NCI-H524 (cell line): ENCODE measurements around the gene PTGER4.
"Not testable (repeated sequence)": the region's sequence is repeated elsewhere in the genome, so short reads cannot be mapped to it uniquely, and the experiment has no call there.

Experiments used
- DNase-seq, 2 experiments: peaks; one replicate each; lab custom pipeline; 2025; lab: John Stamatoyannopoulos, UW

The PTGER4 gene

DNA sequence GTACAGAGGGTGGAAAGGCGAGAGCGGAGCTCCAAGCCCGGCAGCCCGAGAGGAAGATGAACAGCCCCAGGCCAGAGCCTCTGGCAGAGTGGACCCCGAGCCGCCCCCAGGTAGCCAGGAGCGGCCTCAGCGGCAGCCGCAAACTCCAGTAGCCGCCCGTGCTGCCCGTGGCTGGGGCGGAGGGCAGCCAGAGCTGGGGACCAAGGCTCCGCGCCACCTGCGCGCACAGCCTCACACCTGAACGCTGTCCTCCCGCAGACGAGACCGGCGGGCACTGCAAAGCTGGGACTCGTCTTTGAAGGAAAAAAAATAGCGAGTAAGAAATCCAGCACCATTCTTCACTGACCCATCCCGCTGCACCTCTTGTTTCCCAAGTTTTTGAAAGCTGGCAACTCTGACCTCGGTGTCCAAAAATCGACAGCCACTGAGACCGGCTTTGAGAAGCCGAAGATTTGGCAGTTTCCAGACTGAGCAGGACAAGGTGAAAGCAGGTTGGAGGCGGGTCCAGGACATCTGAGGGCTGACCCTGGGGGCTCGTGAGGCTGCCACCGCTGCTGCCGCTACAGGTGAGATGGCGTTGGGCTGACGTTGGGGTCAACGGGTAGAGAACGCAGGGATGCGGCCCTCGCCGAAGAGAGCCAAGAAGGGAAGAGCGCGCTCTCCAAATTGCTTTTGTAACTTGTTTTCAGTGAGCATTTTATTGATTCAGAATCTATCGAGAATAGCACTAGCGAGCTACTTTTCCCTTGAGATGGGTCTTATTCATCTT, at the start of gene PTGER4:
TSS of gene PTGER4 (plus strand) at position 3 of the 769 bp plus-strand sequence. CDS start 1,079 bp downstream, outside the sequence.
- DNase-seq = no peak

DNA sequence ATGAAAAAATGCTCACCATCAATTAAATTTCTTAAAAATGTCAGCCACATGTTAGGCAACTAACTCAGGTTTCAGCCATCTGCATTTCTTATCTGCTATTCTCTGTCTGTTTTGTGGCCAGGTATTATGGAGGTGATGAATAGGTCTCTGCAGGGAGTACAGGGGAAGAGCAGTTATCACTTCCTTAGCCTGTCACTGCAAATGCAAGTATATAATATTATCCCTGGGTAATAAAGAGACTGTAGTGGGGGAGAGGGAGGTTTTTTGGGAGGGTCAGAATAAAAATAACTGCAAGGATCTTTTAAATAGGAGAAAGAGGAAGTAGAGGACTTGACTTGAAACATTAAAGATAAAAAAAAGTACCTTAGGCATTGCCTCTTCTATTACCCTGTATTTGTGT, 49.6 kb upstream of the PTGER4 start:
- no peak for DNase-seq

DNA sequence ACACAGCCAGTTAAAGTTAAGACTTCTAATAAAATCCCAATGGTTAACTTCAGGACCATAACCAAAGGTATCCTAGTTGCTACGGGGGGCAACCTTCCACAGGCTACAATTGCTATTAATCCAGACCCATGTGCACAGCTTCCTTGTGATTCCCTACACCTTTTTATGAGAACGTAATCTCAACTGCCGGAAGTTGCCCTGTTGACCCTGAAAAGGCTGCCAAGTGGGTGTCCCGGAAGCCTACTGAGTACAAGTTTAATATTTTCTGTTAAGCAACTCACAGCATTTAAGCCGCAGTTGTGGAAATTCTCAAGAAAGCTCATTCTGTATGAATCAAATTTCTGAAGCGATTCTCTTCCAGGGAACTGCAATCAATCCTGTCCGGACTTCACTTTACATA, 48.5 kb upstream of the PTGER4 start:
- DNase-seq = no peak

DNA sequence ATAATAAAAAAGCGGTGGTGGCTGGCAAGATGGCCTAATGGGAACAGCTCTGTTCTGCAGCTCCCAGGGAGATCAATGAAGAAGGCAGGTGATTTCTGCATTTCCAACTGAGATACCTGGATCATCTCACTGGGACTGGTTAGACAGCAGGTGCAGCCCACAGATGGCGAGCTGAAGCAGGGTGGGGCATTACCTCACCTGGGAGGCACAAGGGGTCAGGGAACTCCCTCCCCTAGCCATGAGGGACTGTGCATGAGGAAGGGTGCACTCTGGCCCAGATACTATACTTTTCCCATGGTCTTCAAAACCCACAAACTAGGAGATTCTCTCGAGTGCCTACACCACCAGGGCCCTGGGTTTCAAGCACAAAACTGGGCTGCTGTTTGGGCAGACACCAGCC, 45.6 kb upstream of the PTGER4 start:
- DNase-seq = no peak

DNA sequence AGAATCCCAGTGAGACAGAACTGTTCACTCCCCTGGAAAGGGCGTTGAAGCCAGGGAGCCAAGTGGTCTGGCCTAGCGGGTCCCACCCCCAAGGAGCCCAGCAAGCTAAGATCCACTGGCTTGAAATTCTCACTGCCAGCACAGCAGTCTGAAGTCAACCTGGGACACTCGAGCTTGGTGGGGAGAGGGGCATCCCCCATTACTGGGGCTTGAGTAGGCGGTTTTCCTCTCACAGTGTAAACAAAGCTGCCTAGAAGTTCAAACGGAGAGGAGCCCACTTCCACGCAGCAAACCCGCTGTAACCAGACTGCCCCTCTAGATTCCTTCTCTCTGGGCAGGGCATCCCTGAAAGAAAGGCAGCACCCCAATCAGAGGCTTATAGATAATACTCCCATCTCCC, 45.1 kb upstream of the PTGER4 start:
- DNase-seq = no peak

DNA sequence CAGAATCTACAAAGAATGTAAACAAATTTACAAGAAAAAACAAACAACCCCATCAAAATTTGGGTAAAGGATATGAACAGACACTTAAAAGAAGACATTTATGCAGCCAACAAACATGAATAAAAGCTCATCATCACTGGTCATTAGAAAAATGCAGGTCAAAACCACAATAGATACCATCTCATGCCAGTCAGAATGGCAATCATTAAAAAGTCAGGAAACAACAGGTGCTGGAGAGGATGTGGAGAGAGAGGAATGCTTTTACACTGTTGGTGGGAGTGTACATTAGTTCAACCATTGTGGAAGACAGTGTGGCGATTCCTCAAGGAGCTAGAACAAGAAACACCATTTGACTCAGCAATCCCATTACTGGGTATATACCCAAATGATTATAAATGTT, 40.2 kb upstream of the PTGER4 start:
- DNase-seq = not testable (repeated sequence)

DNA sequence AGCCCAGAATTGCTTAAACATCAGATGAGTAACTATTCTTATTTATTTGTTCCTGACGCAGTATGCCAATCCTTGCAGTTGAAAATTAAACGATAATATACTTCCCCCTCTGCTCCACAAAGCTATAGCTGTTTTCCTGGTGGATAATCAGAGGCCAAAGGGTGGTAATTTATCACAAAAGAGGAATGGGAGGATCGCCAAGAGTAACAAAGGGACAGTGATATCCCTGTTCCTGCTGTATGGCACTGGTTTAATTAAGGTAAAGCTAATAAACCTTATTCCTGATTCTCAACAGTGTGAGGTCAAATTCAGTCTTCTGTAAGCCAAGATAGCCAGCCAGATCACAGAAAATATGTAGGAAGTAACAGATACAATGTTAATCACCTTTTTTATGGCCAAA, 33.4 kb upstream of the PTGER4 start:
- no peak for DNase-seq

DNA sequence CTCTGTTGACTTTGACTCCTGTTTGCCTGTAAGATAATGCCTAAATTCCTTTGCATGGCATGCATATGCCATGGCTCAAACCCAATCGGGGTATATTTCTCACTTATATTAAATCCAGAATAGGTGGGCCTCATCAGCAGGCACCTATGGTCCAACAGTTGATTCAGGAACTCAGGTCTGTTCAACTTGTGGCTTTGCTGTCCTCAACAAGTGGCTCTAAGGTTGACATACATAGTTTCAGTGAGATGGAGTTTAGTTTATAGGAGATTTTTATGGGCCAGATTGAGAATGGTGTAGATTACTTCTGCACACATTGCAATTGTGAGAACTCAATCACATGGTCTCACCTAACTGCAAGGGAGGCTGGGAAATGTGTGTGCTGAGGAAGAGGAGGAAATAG, 31.6 kb upstream of the PTGER4 start:
- no peak for DNase-seq

DNA sequence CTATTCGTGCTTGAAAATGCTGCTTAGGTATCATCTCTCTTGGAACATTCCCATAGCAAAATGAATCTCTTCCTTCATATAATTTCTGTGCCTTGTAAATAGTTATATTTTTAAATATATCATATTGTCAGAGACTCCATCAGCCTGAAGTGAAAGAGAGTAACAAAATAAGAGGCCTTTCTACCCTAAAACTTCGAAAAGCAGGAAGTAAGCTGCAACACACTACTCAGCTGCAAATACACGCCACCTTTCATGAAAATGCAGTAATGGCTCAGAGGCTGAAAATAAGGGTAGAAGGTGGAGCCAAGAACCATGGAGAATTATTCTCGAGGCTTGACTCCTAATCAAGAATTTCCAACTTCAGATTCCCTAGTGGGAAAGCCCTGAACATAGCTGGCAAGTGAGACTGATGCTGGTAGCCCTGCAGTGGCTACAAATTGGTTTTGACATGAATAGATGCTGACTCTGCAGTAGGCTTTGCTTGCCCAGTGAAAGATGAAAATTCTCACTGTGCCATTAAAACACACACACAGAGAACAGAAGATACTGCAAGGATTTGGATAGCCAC, 30.2 kb upstream of the PTGER4 start:
- no peak for DNase-seq

DNA sequence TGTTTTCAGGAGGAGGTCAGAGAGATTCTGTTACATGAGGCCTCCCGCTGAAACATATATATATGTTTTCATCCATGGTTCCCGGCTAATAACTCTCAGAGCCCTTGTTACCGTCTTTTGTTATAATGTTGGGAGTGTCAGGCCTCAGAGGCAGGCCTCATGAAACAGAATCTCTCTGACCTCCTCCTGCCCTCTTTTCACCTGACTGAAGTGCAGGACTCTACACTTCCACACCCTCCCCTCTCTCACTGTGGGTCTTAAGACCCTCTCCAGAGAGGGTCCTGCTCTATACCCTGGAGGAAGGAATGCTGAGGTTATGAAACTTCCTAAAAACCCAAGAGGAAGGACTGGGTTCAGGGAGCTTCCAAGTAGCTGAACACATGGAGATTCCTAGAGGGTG, 28.5 kb upstream of the PTGER4 start:
- DNase-seq = no peak

DNA sequence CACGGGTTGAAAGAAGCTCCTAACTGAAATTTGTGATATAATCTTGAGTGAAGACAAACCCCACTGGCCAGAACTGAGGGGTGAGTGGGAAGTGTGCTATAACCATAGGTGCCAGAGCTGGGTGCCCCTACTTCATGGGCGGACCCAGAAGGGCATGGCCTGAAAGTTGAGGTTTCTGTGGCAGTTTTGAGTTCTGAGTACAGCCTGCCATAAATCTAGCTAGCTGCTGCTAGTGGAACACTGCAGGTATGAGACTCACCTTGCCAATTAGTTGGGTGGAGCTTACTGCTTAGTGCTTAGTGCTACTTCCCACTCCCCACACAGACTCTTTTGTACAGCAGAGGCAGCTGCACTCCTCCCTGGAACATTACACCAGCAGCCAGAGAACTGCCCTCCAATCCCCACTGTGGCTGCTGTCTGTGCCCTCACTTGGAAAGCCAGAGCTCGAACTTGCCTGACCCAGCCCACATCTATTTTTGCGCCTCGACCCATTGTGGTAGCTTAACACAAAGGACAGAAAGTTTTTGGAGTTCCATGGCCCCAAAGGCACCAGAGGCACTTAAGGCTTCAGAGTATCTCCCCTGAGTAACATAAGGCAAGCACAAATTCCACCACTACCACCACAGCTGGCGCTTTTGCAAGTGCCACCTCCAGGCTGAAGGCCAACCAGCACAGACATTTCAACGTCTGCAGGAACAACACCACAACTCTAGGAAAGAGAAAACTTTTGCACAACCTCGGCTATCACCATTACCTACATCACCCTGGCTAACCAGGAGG, 27.1 kb upstream of the PTGER4 start:
- DNase-seq = no peak

DNA sequence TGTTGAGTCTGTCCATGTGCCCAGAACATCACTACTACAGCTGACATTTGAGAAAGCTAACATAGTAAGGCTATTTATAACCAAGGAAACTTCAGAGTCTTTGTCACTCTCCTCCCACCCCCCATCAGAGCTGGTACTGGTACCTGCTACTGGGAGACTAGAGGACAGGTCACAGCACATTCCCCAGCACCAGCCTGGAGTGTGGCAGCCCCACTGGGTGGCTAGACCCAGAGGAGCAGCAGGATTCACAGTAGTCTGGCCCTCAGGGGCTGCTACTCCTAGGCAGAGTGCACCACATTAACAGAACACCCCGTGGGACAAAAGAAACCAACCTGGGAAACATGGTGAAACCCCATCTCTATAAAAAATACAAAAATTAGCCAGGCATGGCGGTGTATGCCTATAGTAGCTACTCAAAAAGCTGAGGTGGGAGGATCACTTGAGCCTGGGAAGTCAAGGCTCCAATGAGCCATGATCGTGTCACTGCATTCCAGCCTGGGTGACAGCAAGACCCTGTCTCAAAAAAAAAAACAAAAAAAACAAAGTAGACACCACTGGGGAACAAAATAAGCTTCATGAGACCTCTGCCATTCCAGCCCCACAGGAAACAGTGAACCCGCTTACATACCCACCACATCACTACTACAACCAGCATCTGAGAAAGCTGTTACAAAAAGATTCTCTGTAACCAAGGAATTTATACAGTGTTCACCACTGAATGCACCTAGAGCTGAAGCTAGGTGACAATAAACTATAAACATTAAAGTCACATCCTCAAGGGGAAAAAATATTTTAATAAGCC, 26.3 kb upstream of the PTGER4 start:
- no peak for DNase-seq

DNA sequence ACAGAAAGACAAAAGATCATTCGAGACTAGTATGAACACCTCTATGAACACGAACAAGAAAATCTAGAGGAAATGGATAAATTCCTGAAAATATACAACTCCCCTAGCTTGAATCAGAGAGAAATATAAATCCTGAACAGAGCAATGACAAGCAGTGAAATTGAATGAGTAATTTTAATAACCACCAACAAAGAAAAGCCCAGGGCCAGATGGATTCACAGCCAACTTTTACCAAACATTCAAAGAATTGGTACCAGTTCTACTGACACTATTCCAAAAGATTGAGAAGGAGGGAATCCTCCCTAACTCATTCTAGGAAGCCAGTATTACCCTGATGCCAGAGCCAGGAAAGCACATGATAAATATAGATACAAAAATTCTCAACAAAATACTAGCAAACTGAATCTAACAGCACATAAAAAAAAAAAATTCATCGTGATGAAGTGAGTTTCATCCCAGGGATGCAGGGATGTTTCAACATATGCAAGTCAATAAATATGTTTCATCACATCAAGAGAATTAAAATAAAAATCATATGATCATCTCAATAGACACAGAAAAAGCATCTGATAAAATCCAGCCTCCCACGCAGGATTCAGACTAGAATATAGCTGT, 25.2 kb upstream of the PTGER4 start:
- no peak for DNase-seq

DNA sequence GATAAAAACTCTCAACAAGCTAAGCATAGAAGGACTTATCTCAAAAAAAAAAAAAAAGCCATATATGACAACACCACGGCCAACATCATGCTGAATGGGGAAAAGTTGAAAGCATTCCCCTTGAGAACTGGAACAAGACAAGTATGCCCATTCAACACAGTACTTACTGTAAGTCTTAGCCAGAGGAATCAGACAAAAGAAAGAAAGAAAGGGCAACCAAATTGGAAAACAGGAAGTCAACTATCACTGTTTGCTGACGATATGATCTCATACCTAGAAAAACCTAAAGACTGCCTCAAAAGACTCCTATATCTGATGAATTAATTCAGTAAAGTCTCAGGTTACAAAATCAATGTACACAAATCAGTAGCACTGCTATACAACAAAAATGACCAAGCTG, 24.6 kb upstream of the PTGER4 start:
- DNase-seq = no peak

DNA sequence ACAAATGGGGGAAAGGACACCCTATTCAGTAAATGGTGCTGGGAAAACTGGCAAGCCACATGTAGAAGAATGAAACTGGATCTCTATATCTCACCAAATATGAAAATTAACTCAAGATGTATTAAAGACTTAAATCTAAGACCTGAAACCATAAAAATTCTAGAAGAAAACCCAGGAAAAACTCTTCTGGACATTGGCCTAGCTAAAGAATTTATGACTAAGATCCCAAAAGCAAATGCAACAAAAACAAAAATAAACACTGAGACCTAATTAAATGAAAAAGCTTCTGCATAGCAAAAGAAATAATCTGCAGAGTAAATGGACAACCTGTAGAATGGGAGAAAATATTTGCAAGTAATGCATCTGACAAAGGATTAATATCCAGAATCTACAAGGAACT, 23.6 kb upstream of the PTGER4 start:
- DNase-seq = not testable (repeated sequence)

DNA sequence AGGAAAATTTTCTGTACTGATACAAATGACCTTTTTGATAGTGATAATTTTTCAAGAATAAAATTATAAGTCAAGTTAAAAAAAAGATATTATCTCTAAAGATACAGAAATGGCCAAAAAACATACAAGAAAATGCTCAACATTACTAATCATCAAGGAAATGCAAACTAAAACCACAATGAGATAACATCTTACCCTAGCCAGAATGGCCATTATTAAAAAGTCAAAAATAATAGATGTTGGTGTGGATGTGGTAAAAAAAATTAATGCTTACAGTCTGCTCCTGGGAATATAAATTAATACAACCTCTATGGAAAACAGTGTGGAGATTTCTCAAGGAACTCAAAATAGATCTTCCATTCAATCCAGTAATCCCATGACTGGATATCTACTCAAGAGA, 22.9 kb upstream of the PTGER4 start:
- DNase-seq = no peak

DNA sequence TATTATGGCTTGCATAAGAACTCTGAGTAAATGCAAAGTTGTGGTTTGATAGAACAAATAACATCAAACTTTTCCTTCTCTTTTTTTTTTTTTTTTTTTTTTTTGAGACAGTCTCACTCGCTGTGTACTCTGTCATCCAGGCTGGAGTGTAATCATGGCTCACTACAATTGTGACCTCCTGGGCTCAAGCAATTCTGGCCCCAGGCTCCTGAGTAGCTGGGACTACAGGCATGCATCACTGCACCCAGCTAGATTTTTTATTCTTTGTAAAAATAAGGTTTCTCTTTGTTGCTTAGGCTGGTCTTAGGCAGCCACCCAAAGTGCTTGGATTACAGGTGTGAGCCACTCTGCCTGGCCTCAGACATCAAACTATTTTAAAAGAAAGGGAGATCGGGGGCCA, 19.0 kb upstream of the PTGER4 start:
- no peak for DNase-seq

DNA sequence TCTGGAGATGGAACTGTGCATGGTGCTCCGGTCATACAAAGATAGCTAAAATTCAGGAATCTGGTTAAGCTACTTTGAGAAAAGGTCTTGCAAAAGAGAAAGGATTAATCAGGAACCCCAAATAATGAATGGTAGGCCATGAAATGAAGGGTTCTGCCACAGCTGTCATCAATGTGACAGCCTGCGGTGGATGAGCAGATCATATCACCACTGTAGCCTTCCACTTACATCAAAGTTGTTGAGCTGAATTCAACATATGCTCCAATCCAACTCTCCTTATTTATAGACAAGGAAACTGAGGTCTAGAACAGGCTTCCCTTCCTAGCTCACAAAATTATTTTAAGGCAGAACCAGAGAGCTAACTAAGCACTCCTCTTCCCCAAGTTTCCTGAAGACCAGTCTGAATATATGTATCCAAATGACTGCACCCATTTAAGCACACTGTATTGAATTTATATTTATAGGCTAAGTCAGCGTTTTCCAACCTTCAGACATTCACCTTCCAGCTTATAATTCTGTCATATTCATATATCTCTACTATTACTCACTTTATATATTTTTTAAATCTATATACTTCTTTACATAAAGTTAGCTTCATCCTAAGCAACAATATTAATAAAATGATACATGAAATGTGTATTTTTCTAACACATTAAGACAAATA, 13.9 kb upstream of the PTGER4 start:
- DNase-seq = no peak

DNA sequence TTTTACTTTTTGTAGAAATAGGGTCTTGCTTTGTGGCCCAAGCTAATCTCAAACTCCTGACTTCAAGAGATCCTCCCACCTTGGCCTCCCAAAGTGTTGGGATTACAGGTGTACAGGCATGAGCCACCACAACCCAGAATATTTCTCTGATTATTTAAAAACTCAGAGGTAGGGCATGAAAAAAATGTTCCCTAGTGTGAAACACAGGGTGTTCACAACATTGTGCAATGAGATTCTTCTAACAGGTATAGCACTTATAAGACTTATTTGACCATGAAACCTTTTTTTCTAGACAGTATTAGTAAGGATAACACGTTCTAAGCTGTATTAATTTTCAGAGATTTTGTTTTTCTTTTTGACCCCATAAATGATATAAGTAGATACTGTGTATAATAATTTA, 13.1 kb upstream of the PTGER4 start:
- DNase-seq = no peak

DNA sequence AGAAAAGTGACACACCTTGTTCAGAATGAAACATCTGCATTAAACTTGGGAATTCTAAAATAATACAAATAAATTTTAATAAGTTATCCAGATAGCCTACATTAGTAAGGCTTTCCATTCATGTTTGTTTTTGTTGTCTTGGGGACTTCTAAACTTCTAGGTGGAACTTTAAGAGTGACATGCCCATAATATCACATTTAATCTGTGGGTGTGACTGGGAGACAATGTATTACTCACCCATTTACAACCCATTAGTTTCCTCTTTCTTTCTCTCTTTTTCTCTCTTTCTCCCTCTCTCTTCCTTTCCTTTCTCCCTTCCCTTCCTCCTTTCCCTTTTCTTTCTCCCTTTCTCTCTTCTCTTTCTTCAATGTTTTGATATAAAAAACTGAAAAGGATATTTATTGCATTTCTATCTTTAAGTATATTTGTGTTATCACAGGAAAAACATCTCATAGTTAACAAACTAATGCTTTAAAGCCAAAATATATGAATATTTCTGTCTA, 12.5 kb upstream of the PTGER4 start:
- DNase-seq = no peak
